SK-N-SH (cell line): ENCODE results near the gene DIS3L.

Experiments used
- CTCF ChIP-seq: fragments of 200-600 bp; sonication (generic); IDR thresholded peaks from 2 replicates; pipeline ENCODE4 v1.6.1; 2017; ENCODE audit warnings: antibody characterized with exemption, mild to moderate bottlenecking, moderate library complexity
- EZH2phosphoT487 ChIP-seq: fragments of 200-600 bp; sonication (generic); IDR thresholded peaks from 2 replicates; pipeline ENCODE4 v1.6.1; 2017; ENCODE audit warnings: low read depth, mixed run types, mild to moderate bottlenecking, antibody characterized with exemption, moderate library complexity, borderline replicate concordance
- MAX ChIP-seq: IDR thresholded peaks from 2 replicates; pipeline ENCODE4 v1.4.0; 2012; ENCODE audit warnings: low read depth
- MEF2A ChIP-seq: IDR thresholded peaks from 2 replicates; pipeline ENCODE4 v1.4.0; 2012; ENCODE audit warnings: low read depth, borderline replicate concordance
- PBX3 ChIP-seq: IDR thresholded peaks from 2 replicates; pipeline ENCODE4; 2012
- POLR2AphosphoS5 ChIP-seq: IDR thresholded peaks from 2 replicates; pipeline ENCODE4 v1.6.1; 2012; ENCODE audit warnings: low read depth, low read length
- REST ChIP-seq: IDR thresholded peaks from 2 replicates; pipeline ENCODE4 v1.6.1; 2012; ENCODE audit warnings: mild to moderate bottlenecking, low read depth, low read length, moderate library complexity
- RFX5 ChIP-seq: IDR thresholded peaks from 2 replicates; pipeline ENCODE4 v1.6.1; 2012; ENCODE audit warnings: mild to moderate bottlenecking, improper control_type of control experiment, low read length
- SIN3A ChIP-seq: IDR thresholded peaks from 2 replicates; pipeline ENCODE4 v1.6.1; 2012; ENCODE audit warnings: low read depth, mild to moderate bottlenecking, low read length, moderate library complexity, borderline replicate concordance
- TCF12 ChIP-seq: IDR thresholded peaks from 2 replicates; pipeline ENCODE4 v1.4.0; 2012
- TEAD4 ChIP-seq: IDR thresholded peaks from 2 replicates; pipeline ENCODE4 v1.4.0; 2012; ENCODE audit warnings: mild to moderate bottlenecking, borderline replicate concordance; ENCODE audit not compliant: insufficient read depth
- USF2 ChIP-seq: fragments of 150-350 bp; IDR thresholded peaks from 2 replicates; pipeline ENCODE4 v1.6.1; 2017; ENCODE audit warnings: antibody characterized with exemption, low read length, low read depth, borderline replicate concordance

- no peak for TF ChIP-seq PBX3
- TF ChIP-seq CTCF, result no peak
- TF ChIP-seq MAX, result no peak
- no peak for TF ChIP-seq TCF12
- TF ChIP-seq TEAD4, result no peak
- TF ChIP-seq RFX5, result no peak
- TF ChIP-seq POLR2AphosphoS5, result no peak
- TF ChIP-seq SIN3A, result no peak
- no peak for TF ChIP-seq USF2
- no peak for TF ChIP-seq MEF2A
- TF ChIP-seq REST, result no peak
- no peak for TF ChIP-seq EZH2phosphoT487
These were observed 18.8 kb downstream of the DIS3L start for GRCh38 chr15:66312144-66312543.
